OCI-LY3 (cell line): ENCODE measurements around the gene FAM53C.

Experiments
- H2AFZ ChIP-seq: fragments of 200-600, 300-600 bp; shearing (Covaris generic); 2 replicates; pipeline ENCODE4 v1.6.0; 2014; ENCODE audit warnings: antibody characterized with exemption, low read depth, low read length
- H3K27ac ChIP-seq: fragments of 200-600, 300-600 bp; sonication (generic); 2 replicates; pipeline ENCODE4 v1.5.1; 2014; ENCODE audit warnings: mild to moderate bottlenecking, low read length, moderate library complexity, mixed read lengths
- H3K27me3 ChIP-seq: fragments of 200-600, 300-600 bp; sonication (generic); 2 replicates; pipeline ENCODE4 v1.6.1; 2014; ENCODE audit warnings: low read depth, low read length, mixed read lengths
- H3K36me3 ChIP-seq: fragments of 200-600, 300-600 bp; sonication (generic); replicated peaks from 2 replicates; pipeline ENCODE3; 2014; ENCODE audit warnings: low read depth, low read length, mixed read lengths
- H3K4me1 ChIP-seq: fragments of 300-600, 200-600 bp; sonication (generic); 2 replicates; pipeline ENCODE4 v1.6.1; 2014; ENCODE audit warnings: low read length, mixed read lengths
- H3K4me2 ChIP-seq: fragments of 200-600, 300-600 bp; sonication (generic); 2 replicates; pipeline ENCODE4 v1.6.1; 2014; ENCODE audit warnings: low read length, mixed read lengths
- H3K4me3 ChIP-seq: fragments of 300-600, 200-600 bp; sonication (generic); 2 replicates; pipeline ENCODE4 v1.5.1; 2014; ENCODE audit warnings: antibody characterized with exemption, mild to moderate bottlenecking, low read length, moderate library complexity
- H3K79me2 ChIP-seq: fragments of 300-600, 200-600 bp; shearing (Covaris generic); 2 replicates; pipeline ENCODE4 v1.6.1; 2014; ENCODE audit warnings: mild to moderate bottlenecking, low read length, mixed read lengths
- H3K9ac ChIP-seq: fragments of 300-600, 200-600 bp; shearing (Covaris generic); 2 replicates; pipeline ENCODE4 v1.6.0; 2014; ENCODE audit warnings: mild to moderate bottlenecking, low read length, moderate library complexity
- H3K9me3 ChIP-seq: fragments of 200-600, 300-600 bp; shearing (Covaris generic); 2 replicates; pipeline ENCODE4 v1.6.1; 2014; ENCODE audit warnings: low read length, mixed read lengths; ENCODE audit not compliant: insufficient read depth
- H4K20me1 ChIP-seq: fragments of 200-600, 300-600 bp; sonication (generic); 2 replicates; pipeline ENCODE4 v1.6.1; 2016; ENCODE audit warnings: low read length, mixed read lengths; ENCODE audit not compliant: insufficient read depth
- CTCF ChIP-seq: fragments of 200-600, 300-600 bp; sonication (generic); IDR thresholded peaks from 2 replicates; pipeline ENCODE4 v1.5.1; 2014; ENCODE audit warnings: antibody characterized with exemption, low read length, low read depth
- EZH2phosphoT487 ChIP-seq: fragments of 200-600 bp; shearing (Covaris generic); IDR thresholded peaks from 2 replicates; pipeline ENCODE4 v1.6.1; 2018; ENCODE audit warnings: antibody characterized with exemption, mixed run types, low read depth

The FAM53C gene

GRCh38 chr5:138369261-138369660 is 31.2 kb downstream of the FAM53C start:
- no peaks in the 10 kb centered on the region for H3K27me3 ChIP-seq
- TF ChIP-seq EZH2phosphoT487 (no peak), CTCF (no peak)
- H3K4me1 ChIP-seq, result peaks cover 54% of the 10 kb centered on the region
- H3K4me3 ChIP-seq, result peak overlapping the region; percentile 59
- peak overlapping the region; percentile 80 for H3K27ac ChIP-seq
- H3K36me3 ChIP-seq, result peaks cover 4% of the 10 kb centered on the region
- H3K79me2 ChIP-seq, result peaks cover 90% of the 10 kb centered on the region
- H3K9ac ChIP-seq, result peak overlapping the region; percentile 19; the same call in 1 of the 2 replicates
- H2AFZ ChIP-seq, result no peak overlapping the region
- H3K4me2 ChIP-seq, result peak overlapping the region; percentile 80
- peaks cover 65% of the 10 kb centered on the region for H4K20me1 ChIP-seq
- H3K9me3 ChIP-seq, result no peaks in the 10 kb centered on the region

DNA sequence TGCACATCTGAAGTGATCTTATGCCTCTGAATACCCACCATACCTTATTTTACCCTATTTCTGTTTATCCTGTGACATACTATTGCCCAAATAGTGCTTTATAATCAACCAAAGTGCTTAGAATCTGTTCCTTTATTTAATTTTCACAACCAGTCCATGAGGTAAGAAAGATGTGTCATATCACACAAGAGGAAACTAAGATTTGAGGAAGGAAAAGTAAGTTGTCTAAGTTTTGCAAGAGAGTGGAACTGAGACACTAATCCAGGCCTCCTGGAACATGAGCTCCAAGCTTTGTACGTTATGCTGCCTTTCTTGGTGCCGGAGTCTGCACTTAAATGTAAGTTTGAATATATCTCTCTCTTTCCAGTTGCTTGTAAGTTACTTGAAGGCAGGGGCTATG is 31.6 kb downstream of the FAM53C start:
- H3K79me2 ChIP-seq, result peaks cover 86% of the 10 kb centered on the region
- TF ChIP-seq CTCF (no peak), EZH2phosphoT487 (no peak)

DNA sequence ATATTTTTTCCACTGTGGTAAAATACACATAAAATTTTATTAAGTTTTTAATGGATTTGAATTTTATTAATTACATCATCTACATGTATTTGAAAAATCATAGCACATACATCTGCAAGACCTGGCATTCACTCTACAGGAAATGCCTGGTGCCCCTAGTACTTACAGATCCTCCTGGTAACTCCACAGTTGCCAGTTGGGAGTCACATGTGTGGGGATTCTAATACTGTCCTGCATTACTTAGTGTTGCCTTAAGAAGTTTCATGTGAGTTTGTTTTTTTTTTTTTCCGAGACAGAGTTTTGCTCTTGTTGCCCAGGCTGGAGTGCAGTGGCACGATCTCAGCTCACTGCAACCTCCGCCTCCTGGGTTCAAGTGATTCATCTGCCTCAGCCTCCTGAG is 32.5 kb downstream of the FAM53C start:
- H3K27ac ChIP-seq, result no peak overlapping the region
- no peak overlapping the region for H3K9ac ChIP-seq
- no peaks in the 10 kb centered on the region for H3K27me3 ChIP-seq
- peaks cover 11% of the 10 kb centered on the region for H3K36me3 ChIP-seq
- peaks cover 77% of the 10 kb centered on the region for H3K79me2 ChIP-seq
- no peaks in the 10 kb centered on the region for H3K9me3 ChIP-seq
- no peak overlapping the region for H2AFZ ChIP-seq
- H4K20me1 ChIP-seq, result peaks cover 56% of the 10 kb centered on the region
- H3K4me2 ChIP-seq, result peak overlapping the region; percentile 80; the same call in 1 of the 2 replicates
- TF ChIP-seq CTCF (no peak), EZH2phosphoT487 (no peak)
- H3K4me1 ChIP-seq, result peaks cover 54% of the 10 kb centered on the region
- no peak overlapping the region for H3K4me3 ChIP-seq

More for the DNA sequence above, 31.6 kb downstream of the FAM53C start:
- Histone ChIP-seq H3K4me1 (peaks cover 54% of the 10 kb centered on the region), H2AFZ (no peak overlapping the region), H3K9ac (peak overlapping the region; percentile 19; the same call in 1 of the 2 replicates), H3K4me3 (peak overlapping the region; percentile 59), H3K9me3 (no peaks in the 10 kb centered on the region), H3K4me2 (peak overlapping the region; percentile 80), H4K20me1 (peaks cover 60% of the 10 kb centered on the region), H3K27ac (peak overlapping the region; percentile 80), H3K27me3 (no peaks in the 10 kb centered on the region), H3K36me3 (peaks cover 7% of the 10 kb centered on the region)

DNA sequence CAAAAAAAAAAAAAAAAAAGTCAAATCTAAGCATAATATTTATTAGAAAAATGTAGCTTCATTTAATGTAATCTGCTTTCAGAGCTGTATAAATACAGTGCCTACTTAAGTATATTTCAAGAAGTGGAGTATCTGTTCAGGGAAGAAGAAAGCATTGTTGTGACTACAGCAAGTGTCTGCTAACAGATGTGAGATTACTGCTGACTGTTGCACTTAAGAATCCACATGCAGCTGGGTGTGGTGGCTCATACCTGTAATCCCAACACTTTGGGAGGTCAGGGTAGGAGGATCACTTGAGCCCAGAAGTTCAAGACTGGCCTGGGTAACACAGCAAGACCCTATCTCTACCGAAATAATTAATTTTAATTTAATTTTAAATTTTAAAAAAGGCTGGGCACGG is 33.4 kb downstream of the FAM53C start:
- no peak overlapping the region for H3K9ac ChIP-seq

More for the DNA sequence above, 33.4 kb downstream of the FAM53C start:
- no peaks in the 10 kb centered on the region for H3K9me3 ChIP-seq
- H3K27ac ChIP-seq, result no peak overlapping the region
- H3K27me3 ChIP-seq, result no peaks in the 10 kb centered on the region
- peaks cover 11% of the 10 kb centered on the region for H3K36me3 ChIP-seq
- no peak overlapping the region for H3K4me3 ChIP-seq
- H3K79me2 ChIP-seq, result peaks cover 68% of the 10 kb centered on the region
- peak overlapping the region; percentile 64 for H3K4me2 ChIP-seq
- peaks cover 54% of the 10 kb centered on the region for H3K4me1 ChIP-seq
- no peak overlapping the region for H2AFZ ChIP-seq
- TF ChIP-seq CTCF, result no peak
- TF ChIP-seq EZH2phosphoT487, result no peak
- H4K20me1 ChIP-seq, result peaks cover 52% of the 10 kb centered on the region
